Measurements from ENCODE around the gene SYCE3.

- TF ChIP-seq CTCF (IDR thresholded peaks at IDR 0.05; ENCODE audit: insufficient read depth, low read length, poor library complexity, severe bottlenecking): no peak
- no peak for TF ChIP-seq EZH2phosphoT487 (conservative IDR thresholded peaks at IDR 0.05; ENCODE audit: low read length)
Observed at GRCh38 chr22:50550395-50550794, 12.3 kb downstream of the SYCE3 start.
